ENCODE results near the gene IFTAP.
"Not testable (repeated sequence)": the region's sequence is repeated elsewhere in the genome, so short reads cannot be mapped to it uniquely, and the experiment has no call there.

The IFTAP gene

GRCh38 chr11:36672815-36673450 is 78.6 kb downstream of the IFTAP start:
- Mint-ChIP-seq H3K27me3 (ENCODE audit: low read depth) (no peaks in the 10 kb centered on the region), H3K27ac (no peak overlapping the region), H3K4me3 (no peak overlapping the region), H3K4me1 (no peaks in the 10 kb centered on the region), H3K36me3 (ENCODE audit: low read depth) (peaks cover 48% of the 10 kb centered on the region), H3K9me3 (peaks cover 68% of the 10 kb centered on the region)
- peak; percentile 58 to 64 (median 61) for TF ChIP-seq CTCF (IDR thresholded peaks at IDR 0.05; ENCODE audit: unreplicated experiment in 3 of 3)

GRCh38 chr11:36679547-36679946 is 85.2 kb downstream of the IFTAP start:
- H3K4me1 Mint-ChIP-seq; H3K27me3 Mint-ChIP-seq (ENCODE audit: low read depth); H3K27ac Mint-ChIP-seq; H3K4me3 Mint-ChIP-seq: not testable (repeated sequence)
- peaks cover 46% of the 10 kb centered on the region for H3K9me3 Mint-ChIP-seq
- H3K36me3 Mint-ChIP-seq (ENCODE audit: low read depth): peaks cover 20% of the 10 kb centered on the region

- peaks cover 14% of the 10 kb centered on the region for H3K9me3 Mint-ChIP-seq
These were observed 89.5 kb downstream of the IFTAP start for GRCh38 chr11:36683818-36684217.

GRCh38 chr11:36684840-36685801 is 90.8 kb downstream of the IFTAP start:
- peaks cover 3% of the 10 kb centered on the region for H3K27me3 Mint-ChIP-seq (ENCODE audit: low read depth)

More at GRCh38 chr11:36683818-36684217, 89.5 kb downstream of the IFTAP start:
- peaks cover 17% of the 10 kb centered on the region for H3K4me1 Mint-ChIP-seq
- no peaks in the 10 kb centered on the region for H3K36me3 Mint-ChIP-seq (ENCODE audit: low read depth)
- no peak overlapping the region for H3K27ac Mint-ChIP-seq
- H3K4me3 Mint-ChIP-seq: no peak overlapping the region
- peaks cover 3% of the 10 kb centered on the region for H3K27me3 Mint-ChIP-seq (ENCODE audit: low read depth)
- TF ChIP-seq CTCF (IDR thresholded peaks at IDR 0.05; ENCODE audit: unreplicated experiment in 3 of 3): no peak

GRCh38 chr11:36688132-36688531 is 93.8 kb downstream of the IFTAP start:
- Mint-ChIP-seq H3K27me3 (ENCODE audit: low read depth) (peaks cover 3% of the 10 kb centered on the region), H3K4me3 (no peak overlapping the region), H3K27ac (peak overlapping the region in 2 of 3 experiments; percentile 21 to 53), H3K9me3 (no peaks in the 10 kb centered on the region), H3K4me1 (peaks cover 31% of the 10 kb centered on the region), H3K36me3 (ENCODE audit: low read depth) (no peaks in the 10 kb centered on the region)
- no peak for TF ChIP-seq CTCF (IDR thresholded peaks at IDR 0.05; ENCODE audit: unreplicated experiment in 3 of 3)

More at GRCh38 chr11:36684840-36685801, 90.8 kb downstream of the IFTAP start:
- no peaks in the 10 kb centered on the region for H3K36me3 Mint-ChIP-seq (ENCODE audit: low read depth)
- peaks cover 9% of the 10 kb centered on the region for H3K9me3 Mint-ChIP-seq
- TF ChIP-seq CTCF (IDR thresholded peaks at IDR 0.05; ENCODE audit: unreplicated experiment in 3 of 3): no peak
- peak overlapping the region; percentile 5 to 14 (median 6) for H3K27ac Mint-ChIP-seq
- peaks cover 17% of the 10 kb centered on the region for H3K4me1 Mint-ChIP-seq
- H3K4me3 Mint-ChIP-seq: no peak overlapping the region

- Mint-ChIP-seq H3K27ac (peak overlapping the region in 2 of 3 experiments; percentile 21 to 75), H3K4me1 (peaks cover 36% of the 10 kb centered on the region), H3K4me3 (no peak overlapping the region), H3K9me3 (no peaks in the 10 kb centered on the region), H3K27me3 (ENCODE audit: low read depth) (peaks cover 3% of the 10 kb centered on the region), H3K36me3 (ENCODE audit: low read depth) (no peaks in the 10 kb centered on the region)
- no peak for TF ChIP-seq CTCF (IDR thresholded peaks at IDR 0.05; ENCODE audit: unreplicated experiment in 3 of 3)
These were observed 94.4 kb downstream of the IFTAP start for GRCh38 chr11:36688571-36689291.

Data from nephron (organoid).